K562 treated with DMSO at 1 percent for 4 hours (cell line): ENCODE data around the gene KATNBL1. TPM values are rescaled to one million over a fixed set of nuclear protein-coding genes. Genes with fewer than 3 reads are reported as not detected.

Source experiments
- total RNA-seq: library from RNA; unstranded; fragments of 300-600 nt; gene quantifications from 2 replicates; pipeline ENCODE4 v1.2.3, GENCODE V29; 2022; ENCODE audit not compliant: insufficient read depth

The KATNBL1 gene
- 8.6 and 9.2 TPM in 2 replicates for total RNA-seq

GRCh38 chr15:34209421-34210282 is at the start of gene KATNBL1:
TSS of gene KATNBL1 (minus strand) at chr15:34210096. CDS start at chr15:34163676, 46,420 bp downstream.

GRCh38 chr15:34101366-34102174 is 108.3 kb downstream of the KATNBL1 start, which contains the start of the genes EMC7 and PGBD4:
TSS of gene EMC7 (minus strand) at chr15:34101862. CDS start at chr15:34101839, 23 bp downstream.
TSS of gene PGBD4 (plus strand) at chr15:34102083. CDS start at chr15:34102532, 449 bp downstream.

Other genes starting within 250 kb of the KATNBL1 start
- gene CHRM5, start 241.6 kb downstream of the KATNBL1 start, total RNA-seq = 0.22 TPM in 1 of 2 replicates, not detected in the other
- gene AVEN, start 170.9 kb downstream of the KATNBL1 start, total RNA-seq = 2.3 and 2.6 TPM in 2 replicates
- 76.4 and 85.8 TPM in 2 replicates for gene EMC7, start 108.2 kb downstream of the KATNBL1 start, total RNA-seq
- gene PGBD4, start 108.0 kb downstream of the KATNBL1 start, total RNA-seq = 0.84 TPM in 2 replicates
- 90.0 and 110 TPM in 2 replicates for gene EMC4, start 14.9 kb upstream of the KATNBL1 start, total RNA-seq
- gene SLC12A6, start 127.7 kb upstream of the KATNBL1 start, total RNA-seq = 6.0 and 9.7 TPM in 2 replicates
- 319 and 325 TPM in 2 replicates for gene NOP10, start 133.0 kb upstream of the KATNBL1 start, total RNA-seq
- gene NUTM1, start 133.2 kb upstream of the KATNBL1 start, total RNA-seq = not detected in 2 replicates
- gene LPCAT4, start 157.1 kb upstream of the KATNBL1 start, total RNA-seq = 17.2 and 28.2 TPM in 2 replicates
- 17.6 and 51.2 TPM in 2 replicates for gene GOLGA8A, start 227.7 kb upstream of the KATNBL1 start, total RNA-seq